M059J (cell line): Measurements from ENCODE around the gene PADI1. TPM values are rescaled to one million over a fixed set of nuclear protein-coding genes. Genes with fewer than 3 reads are reported as not detected.
"Not testable (repeated sequence)": the region's sequence is repeated elsewhere in the genome, so short reads cannot be mapped to it uniquely, and the experiment has no call there.

Source experiments
- DNase-seq: peaks from one replicate; pipeline ENCODE4 v3.0.0-alpha.2; 2012; ENCODE audit warnings: low read depth
- total RNA-seq: library from RNA; depleted of rRNA; stranded (reverse); fragments of >200 nt; shearing (Covaris generic); gene quantifications from 2 replicates; pipeline ENCODE4 v1.2.3, GENCODE V29; 2014

Gene PADI1
- total RNA-seq, 1 experiment from 2014 or later, result 1.7 TPM

DNA sequence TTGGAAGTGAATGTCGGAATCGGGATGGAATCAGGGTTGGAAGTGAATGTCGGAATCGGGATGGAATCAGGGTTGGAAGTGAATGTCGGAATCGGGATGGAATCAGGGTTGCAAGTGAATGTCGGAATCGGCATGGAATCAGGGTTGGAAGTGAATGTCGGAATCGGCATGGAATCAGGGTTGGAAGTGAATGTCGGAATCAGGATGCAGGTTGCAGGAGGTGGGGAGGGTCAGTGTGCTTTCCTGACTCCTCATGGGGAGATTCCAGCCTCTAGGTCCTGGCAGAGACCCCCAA is 36.8 kb downstream of the PADI1 start:
- DNase-seq, result not testable (repeated sequence)

- no peak for DNase-seq
These were observed 38.3 kb downstream of the PADI1 start for GRCh38 chr1:17243274-17243673.

DNA sequence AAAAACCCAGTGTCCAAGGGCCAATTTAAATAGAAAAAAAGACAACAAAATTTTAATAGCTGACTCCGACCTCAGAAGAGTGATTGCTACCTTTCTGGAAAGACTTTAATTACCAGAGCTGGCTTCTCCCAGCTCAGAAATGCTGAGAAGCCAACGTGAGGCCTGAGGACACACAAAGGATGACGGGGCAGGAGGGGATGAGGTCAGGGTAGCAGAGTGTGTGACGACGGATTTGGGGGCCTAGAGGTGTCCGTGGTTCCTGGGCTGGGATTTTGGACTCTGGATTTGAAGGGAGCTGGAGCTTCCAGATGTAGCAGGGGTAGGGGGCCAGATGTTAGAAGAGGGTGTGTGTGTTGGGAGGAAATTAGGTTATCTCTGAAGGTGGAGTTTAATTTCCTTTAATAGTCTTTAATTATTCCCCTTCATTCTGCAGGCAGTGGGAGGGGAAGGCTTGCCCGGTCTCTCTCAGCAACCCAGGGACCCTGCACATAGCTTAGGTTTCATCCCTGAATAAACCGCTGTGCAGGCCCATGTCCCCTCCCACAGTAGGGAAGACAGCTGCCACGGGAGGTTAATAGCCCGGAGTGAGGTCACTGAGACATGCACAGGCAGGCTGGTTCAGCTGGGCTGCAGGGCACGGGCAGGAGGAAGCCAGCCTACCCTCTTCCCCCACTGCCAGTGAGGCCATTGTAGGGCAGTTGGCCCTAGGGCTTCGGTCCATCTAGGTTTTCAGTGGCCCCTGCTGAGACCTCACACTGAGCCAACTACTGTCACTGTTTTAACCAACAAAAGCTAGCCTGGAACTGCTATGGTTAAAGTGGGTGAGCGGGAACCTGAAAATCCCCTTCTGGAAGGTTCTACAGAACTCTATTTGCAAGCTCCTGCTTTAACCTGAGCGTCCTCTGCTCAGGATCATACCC is 40.2 kb downstream of the PADI1 start:
- DNase-seq, result peak; percentile 65

- no peak for DNase-seq
These were observed 40.9 kb downstream of the PADI1 start for GRCh38 chr1:17245816-17246325.

- DNase-seq, result no peak
These were observed 42.0 kb downstream of the PADI1 start for GRCh38 chr1:17246971-17247370.

DNA sequence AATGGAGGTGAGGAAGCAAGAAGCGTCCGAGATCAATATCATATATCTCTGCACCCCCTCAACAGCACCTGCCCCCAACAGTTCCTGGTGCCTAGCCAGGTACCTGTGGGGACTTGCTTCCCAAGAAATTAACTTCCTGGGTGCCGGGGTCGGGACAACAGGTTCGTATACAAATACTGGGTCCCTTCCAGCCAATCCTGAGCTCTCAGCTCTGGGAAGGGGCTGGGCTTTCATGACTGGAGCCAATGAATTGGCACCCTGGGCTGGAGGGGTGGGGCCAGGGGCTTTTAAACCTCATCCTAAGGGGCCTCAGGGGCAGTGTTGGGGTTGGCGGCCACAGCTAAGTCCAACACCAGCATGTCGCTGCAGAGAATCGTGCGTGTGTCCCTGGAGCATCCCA is 43.9 kb downstream of the PADI1 start, which contains the start of gene PADI3:
PADI3 (plus strand) TSS at position 318 of the 400 bp plus-strand sequence; CDS start at position 358, 40 bp downstream.
- no peak for DNase-seq

DNA sequence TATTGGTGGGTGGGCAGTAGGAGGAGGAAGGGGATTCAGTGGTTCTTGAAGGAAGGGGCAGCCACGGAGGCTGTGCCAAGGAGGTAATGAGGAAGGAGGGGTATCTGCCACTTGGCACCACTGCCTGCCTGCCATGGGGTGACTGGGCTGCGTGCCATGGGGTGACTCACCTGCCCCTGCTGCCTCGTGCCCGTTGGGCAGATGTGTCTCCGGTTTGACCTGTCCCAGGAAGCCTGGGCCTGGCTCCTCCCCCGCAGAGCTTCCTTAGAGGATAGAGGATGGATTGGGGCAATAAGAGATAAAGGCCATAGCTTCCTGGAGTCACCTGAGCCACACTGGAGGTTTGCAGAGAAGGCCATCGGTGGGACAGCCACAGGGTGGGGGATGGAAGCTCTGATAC is 45.7 kb downstream of the PADI1 start:
- peak; percentile 96 for DNase-seq

- DNase-seq, result peak; percentile 79
These were observed 46.3 kb downstream of the PADI1 start for GRCh38 chr1:17251246-17251645.

GRCh38 chr1:17251701-17252376 is 46.9 kb downstream of the PADI1 start:
- peak; percentile 89 for DNase-seq

- no peak for DNase-seq
These were observed 50.4 kb downstream of the PADI1 start for GRCh38 chr1:17255336-17255735.

DNA sequence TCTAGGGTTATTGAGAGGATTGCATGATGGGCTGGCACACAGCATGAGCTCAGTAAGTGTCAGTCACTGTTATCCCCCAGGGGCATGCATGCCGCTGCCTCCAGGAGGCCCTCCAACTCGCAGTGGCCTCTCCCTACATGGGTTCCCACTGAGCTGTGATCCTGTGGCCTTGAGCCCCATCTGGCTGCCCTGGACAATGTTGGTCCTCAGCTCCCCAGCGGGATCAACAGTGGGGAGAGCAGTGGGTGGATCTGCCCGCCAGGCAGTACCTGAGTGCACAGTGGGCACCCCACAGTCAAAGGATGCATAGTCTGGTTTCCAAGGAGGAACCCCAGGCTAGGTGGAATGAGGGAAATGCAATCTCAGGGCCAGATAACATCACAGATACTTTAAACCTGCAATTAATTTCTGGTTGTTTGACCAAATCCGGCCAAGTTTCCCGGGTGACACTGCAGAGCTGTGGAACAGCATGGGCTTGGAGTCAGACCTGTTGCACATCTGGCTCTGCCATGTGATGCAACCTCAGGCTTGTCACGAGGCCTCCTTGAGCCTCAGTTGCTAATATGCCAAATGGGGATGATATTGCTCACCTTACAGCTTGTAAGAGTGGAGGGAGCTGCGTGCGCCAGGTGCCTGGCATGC is 53.3 kb downstream of the PADI1 start:
- DNase-seq, result peak; percentile 61

- no peak for DNase-seq
These were observed 53.8 kb downstream of the PADI1 start for GRCh38 chr1:17258758-17259130.

GRCh38 chr1:17259233-17259873 is 54.4 kb downstream of the PADI1 start:
- DNase-seq, result peak; percentile 88

DNA sequence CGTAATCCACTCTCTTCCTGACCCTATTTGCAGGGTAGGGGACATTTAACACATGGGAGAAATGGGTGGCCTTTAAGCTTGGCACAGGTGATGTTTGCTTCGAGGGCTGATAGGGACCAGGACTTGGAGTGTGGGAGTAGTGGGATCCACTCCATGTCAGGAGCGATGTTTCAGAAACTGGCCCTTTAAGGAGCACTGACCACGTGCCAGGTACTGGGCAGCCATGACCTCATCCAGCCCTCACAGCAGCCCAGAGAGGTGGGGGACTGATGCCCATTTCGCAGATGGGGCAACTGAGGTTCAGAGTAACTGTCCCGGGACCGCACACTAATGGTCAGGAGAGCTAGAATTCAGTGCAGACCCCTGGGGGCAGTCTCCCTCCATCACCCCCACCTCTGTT is 55.3 kb downstream of the PADI1 start:
- DNase-seq, result no peak

DNA sequence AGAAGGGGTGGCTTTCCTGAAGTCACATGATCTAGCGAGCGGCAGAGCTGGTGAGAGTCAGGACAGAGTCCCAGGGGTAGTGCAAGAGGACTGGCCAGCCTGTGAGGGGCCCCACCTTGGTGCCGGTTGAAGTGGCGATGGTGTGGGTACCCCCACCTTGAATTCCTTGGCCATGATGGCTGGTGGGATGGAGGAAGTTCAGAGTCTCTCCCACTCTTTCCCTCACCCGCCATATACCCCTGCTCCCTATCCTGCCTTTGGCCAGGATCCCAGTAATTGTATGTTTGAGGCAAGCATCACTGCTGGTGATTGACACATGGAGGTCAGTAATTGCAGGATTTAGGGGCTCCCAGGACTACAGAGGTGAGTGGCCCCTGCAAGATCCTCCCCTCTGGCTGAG is 55.8 kb downstream of the PADI1 start:
- no peak for DNase-seq

GRCh38 chr1:17263936-17264335 is 59.0 kb downstream of the PADI1 start:
- no peak for DNase-seq

DNA sequence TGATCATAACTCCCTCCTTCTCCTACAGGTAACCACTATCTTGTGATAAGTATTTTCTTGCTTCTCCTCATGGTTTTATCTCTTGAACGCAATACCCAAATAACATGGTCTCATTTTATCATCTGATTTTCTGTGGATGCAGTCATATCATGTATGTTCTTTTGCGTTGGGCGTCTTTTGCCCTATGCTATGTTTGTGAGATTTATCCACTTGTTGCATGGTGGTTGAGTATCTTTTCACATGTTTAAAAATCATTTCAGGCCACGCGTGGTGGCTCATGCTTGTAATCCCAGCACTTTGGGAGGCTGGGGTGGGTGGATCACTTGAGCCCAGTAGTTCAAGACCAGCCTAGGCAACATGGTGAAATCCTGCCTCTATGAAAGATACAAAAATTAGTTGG is 59.5 kb downstream of the PADI1 start:
- no peak for DNase-seq

DNA sequence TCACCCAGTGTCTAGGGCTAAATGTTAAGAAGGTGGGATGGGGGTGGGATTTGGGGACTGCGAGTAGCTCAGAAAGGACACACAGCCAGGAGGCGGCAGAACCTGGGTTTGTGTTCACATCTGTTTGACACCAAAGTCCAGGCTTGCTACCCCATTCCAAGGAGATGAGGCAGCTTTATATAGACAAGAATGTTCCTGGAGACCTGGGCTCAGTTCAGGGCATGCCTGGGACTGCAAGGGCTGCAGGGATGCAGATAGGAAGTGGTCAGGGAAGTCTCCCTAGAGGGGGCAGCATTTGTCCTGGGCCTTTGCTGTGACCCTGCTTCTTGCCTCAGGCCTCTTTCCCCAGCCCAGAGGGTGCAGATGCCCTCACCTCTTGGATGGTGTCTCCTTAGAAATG is 60.2 kb downstream of the PADI1 start:
- peak; percentile 67 for DNase-seq

DNA sequence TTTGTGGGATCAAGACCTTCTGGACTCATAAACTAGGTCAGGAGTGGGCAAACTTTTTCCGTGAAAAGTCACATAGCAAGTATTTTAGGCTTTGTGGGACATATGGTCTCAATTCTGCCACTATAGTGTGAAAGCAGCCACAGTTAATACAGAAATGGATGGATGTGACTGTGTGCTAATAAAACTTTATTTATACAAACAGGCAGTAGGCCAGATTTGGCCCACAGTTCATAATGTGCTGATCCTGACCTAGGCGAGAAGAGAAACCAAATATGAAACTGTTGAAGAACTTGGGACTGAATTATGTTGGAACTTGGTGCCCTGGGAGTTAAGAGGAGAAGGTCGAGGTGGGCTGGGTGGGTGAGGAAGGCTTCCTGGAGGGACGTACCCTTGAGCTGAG is 61.0 kb downstream of the PADI1 start:
- DNase-seq, result no peak

DNA sequence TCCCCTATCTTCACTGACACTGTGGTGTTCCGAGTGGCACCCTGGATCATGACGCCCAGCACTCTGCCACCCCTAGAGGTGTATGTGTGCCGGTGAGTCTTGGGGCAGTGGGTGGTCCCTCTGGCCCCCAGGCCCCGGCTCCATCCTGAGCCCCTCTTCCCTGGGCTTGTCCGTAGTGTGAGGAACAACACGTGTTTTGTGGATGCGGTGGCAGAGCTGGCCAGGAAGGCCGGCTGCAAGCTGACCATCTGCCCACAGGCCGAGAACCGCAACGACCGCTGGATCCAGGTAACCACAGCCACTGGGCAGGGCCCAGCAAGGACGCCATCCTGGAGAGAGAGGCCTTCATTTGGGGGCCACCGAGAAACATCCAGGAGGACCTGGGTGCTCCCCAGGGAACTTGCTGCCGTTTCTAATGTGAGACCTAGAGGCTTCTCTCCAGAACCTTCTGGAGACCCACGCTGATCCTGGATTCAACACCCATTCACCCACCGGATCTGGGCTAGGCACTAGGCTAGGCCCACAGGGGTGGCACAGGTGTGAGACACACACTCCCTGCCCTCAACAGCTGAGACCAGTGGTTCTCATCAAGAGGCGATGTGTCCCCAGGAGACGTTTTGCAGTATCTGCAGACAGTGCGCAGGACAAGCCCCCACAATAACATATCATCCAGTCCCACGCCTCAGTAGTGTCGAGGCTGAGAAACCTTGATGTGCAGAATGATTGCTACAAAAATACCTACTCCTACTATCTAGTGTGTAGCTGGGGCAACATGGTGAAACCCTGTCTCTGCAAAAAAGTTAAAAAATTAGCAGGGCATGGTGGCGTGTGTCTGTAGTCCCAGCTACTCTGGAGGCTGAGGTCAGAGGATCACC is 66.2 kb downstream of the PADI1 start:
- DNase-seq, result no peak

DNA sequence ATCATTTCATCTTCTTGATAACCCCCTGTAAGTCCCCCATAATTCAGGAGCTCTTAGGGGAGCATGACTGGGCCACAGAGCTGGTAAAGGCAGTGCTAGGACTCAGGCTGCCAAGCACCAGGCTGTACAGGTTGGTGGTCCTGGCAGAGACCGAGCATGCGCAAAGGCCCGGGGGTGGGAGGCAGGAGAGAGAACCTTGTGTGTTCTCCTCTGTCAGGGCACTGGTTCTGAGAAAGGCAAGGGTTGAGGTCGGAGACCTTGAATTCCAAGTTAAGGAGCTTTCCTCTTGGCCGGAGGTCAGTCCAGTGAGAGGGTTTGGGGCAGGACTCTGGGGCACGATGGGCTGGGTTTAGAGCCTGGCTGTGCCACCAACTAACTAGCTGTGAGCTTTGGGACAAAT is 67.1 kb downstream of the PADI1 start:
- no peak for DNase-seq
